Ovary (tissue), 9 donors: ENCODE measurements around the gene GZMA. TPM values are rescaled to one million over a fixed set of nuclear protein-coding genes. Genes with fewer than 3 reads are reported as not detected.

Source experiments
- DNase-seq, 5 donors: peaks; one replicate each; pipeline ENCODE4 v3.0.0-alpha.2; 2019 to 2020
- H3K27ac ChIP-seq, 2 donors: fragments of 200-600 bp; one replicate each; pipeline versions ENCODE4 v1.5.1 to v1.8.0; 2019 to 2022
- H3K27me3 ChIP-seq: fragments of 200-600 bp; one replicate; pipeline ENCODE4 v1.8.0; 2022
- H3K36me3 ChIP-seq: fragments of 200-600 bp; sonication (generic); one replicate; pipeline ENCODE4 v1.5.1; 2019
- H3K4me1 ChIP-seq: one replicate; pipeline ENCODE4 v1.8.1; 2013; ENCODE audit warnings: mild to moderate bottlenecking, moderate library complexity; ENCODE audit not compliant: insufficient read depth
- H3K4me3 ChIP-seq: fragments of 200-600 bp; sonication (generic); one replicate; pipeline ENCODE4 v1.5.1; 2017
- H3K9me3 ChIP-seq, 2 donors: fragments of 200-600 bp in 1 of 2; sonication (generic) in 1 of 2; one replicate each; pipeline versions ENCODE4 v1.5.1 to v1.8.1; 2013 to 2019; ENCODE audit warnings: mild to moderate bottlenecking in 1 of 2, moderate library complexity in 1 of 2
- CTCF ChIP-seq, 3 donors: fragments of 450-650 bp in 2 of 3; fragments of 200-600 bp in 1 of 3; IDR thresholded peaks; one replicate each; pipeline versions ENCODE4 v1.5.1 to v1.8.0; 2016 to 2022; ENCODE audit warnings: antibody characterized with exemption in 3 of 3, mild to moderate bottlenecking in 1 of 3
- EP300 ChIP-seq: sonication (generic); formaldehyde crosslinking; IDR thresholded peaks from one replicate; pipeline ENCODE4 v1.6.1; 2017; ENCODE audit warnings: antibody characterized with exemption
- POLR2A ChIP-seq: fragments of 450-650 bp; IDR thresholded peaks from one replicate; pipeline ENCODE4 v1.6.1; 2017; ENCODE audit warnings: antibody characterized with exemption, mild to moderate bottlenecking, moderate library complexity
- WGBS, 3 donors: extraction: QIAGEN DNeasy Blood & Tissue Kit in 1 of 3; methylation state at CpG; one replicate each; pipeline versions ENCODE4 v1.1.5 to v1.1.7; 2013 to 2017; 5-methylcytosine and 5-hydroxymethylcytosine counted together
- intact Hi-C, 4 donors: fragments of 100-400 bp; cut with DNase I; formaldehyde crosslinking; loops; one replicate each; pipeline versions ENCODE4 v1.11.0 to v1.15.1; 2022 to 2023
- polyA plus RNA-seq, 2 donors: library from polyadenylated mRNA; stranded (reverse); fragments of 200-250 nt in 1 of 2; fragments of 350-450 nt in 1 of 2; fragmentation: Illumina TruSeq in 1 of 2; extraction: RNeasy Lipid Tissue Mini Kit (QIAGEN cat#74804) in 1 of 2; gene quantifications; one replicate each; pipeline ENCODE4 v1.2.3, GENCODE V29; 2013 to 2014
- total RNA-seq, 7 donors: library from RNA; depleted of rRNA in 2 of 7; stranded (reverse); fragments of >200 nt in 2 of 7; fragmentation: NEBNext Ultra II Directional in 3 of 7; extraction: Animal tissue kit (Norgen Biotek cat#: 25700) in 3 of 7; gene quantifications; one replicate each; pipeline versions ENCODE4 v1.1.0 to v1.2.4, GENCODE V29; 2016 to 2023
- donor health status: DM: no; HTN: no; CAD: no; lungs with moderate emphysema.
- donor health status: DM: no; HTN: no; CAD: no.
- donor health status: Bipolar disorder and iron deficiency.
- donor health status: DM: yes; HTN: yes; CAD: no.
- donor health status: DM: no; HTN: no; CAD: no.
- donor health status: DM: yes; HTN: yes; CAD: no.

Gene GZMA
- total and polyA plus RNA-seq, 9 donors = 0.51 to 12.9 (median 1.0) TPM; not detected in 1

GRCh38 chr5:55063899-55064298 is 38.5 kb upstream of the GZMA start:
- TF ChIP-seq EP300 = no peak
- no peak for TF ChIP-seq POLR2A
- no peak for TF ChIP-seq CTCF (IDR thresholded peaks at IDR 0.05)
- no peaks in the 10 kb centered on the region for H3K9me3 ChIP-seq

DNA sequence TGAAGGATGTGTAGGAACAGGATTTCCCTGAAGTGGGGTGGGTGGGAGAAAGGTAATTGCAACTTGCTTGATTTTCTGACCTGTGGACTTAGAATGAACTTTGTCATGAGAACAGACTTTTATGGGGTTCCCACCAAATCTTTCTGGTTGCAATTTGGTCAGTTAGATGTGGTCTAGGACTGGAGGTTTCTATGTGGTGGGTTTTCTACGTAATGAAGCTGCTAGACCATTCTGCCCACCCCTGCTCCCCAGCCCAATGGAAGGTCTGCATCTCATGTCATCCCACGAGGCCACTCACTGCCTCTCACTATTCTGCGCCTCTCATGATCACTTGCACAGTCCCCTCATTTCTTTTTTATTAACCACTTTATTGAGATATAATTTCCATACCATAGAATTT is 37.9 kb upstream of the GZMA start:
- H3K36me3 ChIP-seq = no peaks in the 10 kb centered on the region
- WGBS, 3 donors = 80 to 89% (median 83%) methylated on average over 3 of the region's 3 CpGs
- H3K4me1 ChIP-seq = no peaks in the 10 kb centered on the region
- intact Hi-C loops = no loop called here
- no peak overlapping the region for H3K4me3 ChIP-seq
- H3K27me3 ChIP-seq = no peaks in the 10 kb centered on the region
- DNase-seq = no peak
- no peak overlapping the region for H3K27ac ChIP-seq
- H3K9me3 ChIP-seq = no peaks in the 10 kb centered on the region
- TF ChIP-seq POLR2A (no peak), CTCF (IDR thresholded peaks at IDR 0.05) (no peak)

More at GRCh38 chr5:55063899-55064298, 38.5 kb upstream of the GZMA start:
- H3K27me3 ChIP-seq = no peaks in the 10 kb centered on the region
- no peak for DNase-seq
- no peak overlapping the region for H3K27ac ChIP-seq
- intact Hi-C loops = no loop called here
- no peak overlapping the region for H3K4me3 ChIP-seq
- no peaks in the 10 kb centered on the region for H3K36me3 ChIP-seq
- H3K4me1 ChIP-seq = no peaks in the 10 kb centered on the region
- WGBS, 3 donors = 62 to 74% (median 73%) methylated on average over 2 of the region's 2 CpGs

DNA sequence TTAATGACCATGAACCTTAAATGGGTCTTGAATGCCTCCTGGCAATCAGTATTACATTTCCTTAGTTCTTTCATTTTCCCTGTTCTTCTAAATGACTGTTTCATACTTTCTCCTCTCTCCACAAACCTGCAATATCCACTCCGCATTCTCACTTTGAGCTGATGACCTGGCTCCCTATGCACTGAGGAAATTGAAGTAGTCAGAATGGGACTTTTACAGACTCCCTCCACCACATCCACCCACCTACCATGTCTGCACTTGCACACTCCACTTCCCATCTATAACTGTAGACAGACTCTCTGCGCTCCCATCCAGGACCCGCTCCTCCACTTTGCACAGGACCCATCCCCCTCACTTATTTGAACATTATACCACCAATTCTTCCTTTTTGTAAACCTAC is 36.2 kb upstream of the GZMA start:
- Histone ChIP-seq H3K27ac (no peak overlapping the region), H3K4me1 (no peaks in the 10 kb centered on the region), H3K36me3 (no peaks in the 10 kb centered on the region), H3K9me3 (no peaks in the 10 kb centered on the region), H3K4me3 (no peak overlapping the region), H3K27me3 (no peaks in the 10 kb centered on the region)
- no peak for DNase-seq
- intact Hi-C loops = no loop called here
- TF ChIP-seq EP300 (no peak), POLR2A (no peak), CTCF (IDR thresholded peaks at IDR 0.05) (no peak)
- WGBS, 3 donors = 91 to 94% (median 94%) methylated on average over 3 of the region's 3 CpGs

DNA sequence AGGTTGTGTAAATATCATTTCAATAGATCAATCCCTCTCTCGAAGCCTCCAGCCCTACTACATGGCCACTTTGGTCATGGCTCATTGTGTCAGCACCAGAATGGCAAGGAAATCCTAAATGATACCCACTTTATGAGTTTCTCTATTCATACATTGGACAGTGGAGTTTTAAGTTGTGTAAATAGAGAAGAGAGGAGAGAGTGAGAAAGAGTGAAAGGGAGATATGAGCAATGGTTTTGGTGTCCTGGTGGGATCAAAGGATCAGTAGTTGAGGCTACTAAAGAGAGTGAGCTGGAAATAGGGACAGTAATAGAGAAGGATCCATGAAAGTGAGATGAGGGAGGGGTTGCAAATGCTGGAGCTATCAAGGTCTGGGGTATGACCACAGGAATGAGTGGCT is 31.5 kb upstream of the GZMA start:
- no peak for DNase-seq
- H3K9me3 ChIP-seq = no peaks in the 10 kb centered on the region

More for the DNA sequence above, 31.5 kb upstream of the GZMA start:
- 86 to 100% (median 90%) methylated on average over 1 of the region's 1 CpG for WGBS, 3 donors
- H3K4me1 ChIP-seq = no peaks in the 10 kb centered on the region
- no peak overlapping the region for H3K4me3 ChIP-seq
- no peak for TF ChIP-seq EP300
- TF ChIP-seq POLR2A = no peak
- TF ChIP-seq CTCF (IDR thresholded peaks at IDR 0.05) = no peak
- no peaks in the 10 kb centered on the region for H3K27me3 ChIP-seq
- no peak overlapping the region for H3K27ac ChIP-seq
- intact Hi-C loops = no loop called here
- no peaks in the 10 kb centered on the region for H3K36me3 ChIP-seq
